NCI-H748 treated with DMSO at 0.1 percent for 48 hours (cell line): ENCODE measurements around the gene ADA.
"Not testable (repeated sequence)": the region's sequence is repeated elsewhere in the genome, so short reads cannot be mapped to it uniquely, and the experiment has no call there.

Experiments used
- DNase-seq: peaks from one replicate; lab custom pipeline; 2025; lab: John Stamatoyannopoulos, UW

The ADA gene

GRCh38 chr20:44678990-44679611 is 27.6 kb upstream of the ADA start:
- DNase-seq: no peak

- DNase-seq: no peak
These were observed 26.7 kb upstream of the ADA start for GRCh38 chr20:44678242-44678641.

- not testable (repeated sequence) for DNase-seq
These were observed 20.9 kb upstream of the ADA start for GRCh38 chr20:44672318-44672902.

GRCh38 chr20:44671541-44671940 is 20.0 kb upstream of the ADA start:
- DNase-seq: not testable (repeated sequence)

GRCh38 chr20:44670851-44671250 is 19.4 kb upstream of the ADA start:
- DNase-seq: not testable (repeated sequence)

- no peak for DNase-seq
These were observed 14.6 kb upstream of the ADA start for GRCh38 chr20:44666066-44666465.

- no peak for DNase-seq
These were observed 12.6 kb upstream of the ADA start for GRCh38 chr20:44664131-44664530.

GRCh38 chr20:44662261-44662660 is 10.8 kb upstream of the ADA start:
- DNase-seq: no peak

- no peak for DNase-seq
These were observed 9.1 kb upstream of the ADA start for GRCh38 chr20:44660581-44660980.

GRCh38 chr20:44659931-44660330 is 8.4 kb upstream of the ADA start:
- no peak for DNase-seq

GRCh38 chr20:44658810-44659209 is 7.3 kb upstream of the ADA start:
- no peak for DNase-seq

- no peak for DNase-seq
These were observed 6.4 kb upstream of the ADA start for GRCh38 chr20:44657875-44658274.

- no peak for DNase-seq
These were observed 4.9 kb upstream of the ADA start for GRCh38 chr20:44656448-44656847.

GRCh38 chr20:44654210-44654609 is 2.7 kb upstream of the ADA start:
- DNase-seq: not testable (repeated sequence)

- DNase-seq: no peak
These were observed 2.0 kb upstream of the ADA start for GRCh38 chr20:44653546-44653945.

- no peak for DNase-seq
These were observed 140 bp downstream of the ADA start for GRCh38 chr20:44651434-44651683.

GRCh38 chr20:44650771-44651433 is 597 bp downstream of the ADA start:
- no peak for DNase-seq

- DNase-seq: no peak
These were observed 1.5 kb downstream of the ADA start for GRCh38 chr20:44649976-44650375.

- DNase-seq: no peak
These were observed 2.4 kb downstream of the ADA start for GRCh38 chr20:44649126-44649525.

- DNase-seq: no peak
These were observed 2.9 kb downstream of the ADA start for GRCh38 chr20:44648579-44648978.

GRCh38 chr20:44648068-44648467 is 3.4 kb downstream of the ADA start:
- DNase-seq: no peak

GRCh38 chr20:44646641-44647274 is 4.7 kb downstream of the ADA start:
- DNase-seq: no peak

- no peak for DNase-seq
These were observed 5.4 kb downstream of the ADA start for GRCh38 chr20:44646023-44646640.
